ENCODE results near the gene GJB6.

DNA sequence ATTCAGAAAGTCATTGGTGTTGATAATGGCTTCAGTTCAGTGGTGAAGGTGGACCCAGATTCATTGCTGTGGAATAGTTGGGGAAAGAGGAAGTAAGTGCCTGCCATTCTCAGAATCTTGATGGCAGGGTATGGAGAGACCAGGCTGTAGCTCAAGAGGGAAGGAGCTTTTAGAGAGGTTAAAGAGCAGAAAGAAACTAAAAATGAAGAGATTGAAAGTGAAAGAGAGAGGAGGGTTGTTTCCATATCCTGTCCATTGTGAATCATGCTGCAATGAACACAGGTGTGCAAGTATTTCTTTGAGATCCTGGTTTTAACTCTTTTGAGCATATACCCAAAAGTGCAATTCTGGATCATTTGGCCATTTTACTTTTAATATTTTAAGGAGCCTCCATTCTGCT, 12.5 kb downstream of the GJB6 start:
- TF ChIP-seq POLR2AphosphoS5 (IDR thresholded peaks at IDR 0.05; ENCODE audit: low read depth, low read length): no peak
- TF ChIP-seq POLR2A (IDR thresholded peaks at IDR 0.05; ENCODE audit: low read depth, low read length): no peak
- no peak for TF ChIP-seq TAF1 (IDR thresholded peaks at IDR 0.05; ENCODE audit: low read depth, low read length)
- TF ChIP-seq POU2F2 (IDR thresholded peaks at IDR 0.05; ENCODE audit: low read depth, low read length): no peak
- TF ChIP-seq SPI1 (IDR thresholded peaks at IDR 0.05; ENCODE audit: low read depth, low read length): no peak
- no peak for TF ChIP-seq PAX5 (IDR thresholded peaks at IDR 0.05; ENCODE audit: insufficient read depth, low read length, severe bottlenecking)
